Measurements from ENCODE around the gene FGD4.

FGD4 gene

GRCh38 chr12:32399370-32400113 lies at the start of gene FGD4:
FGD4 (plus strand) TSS chr12:32399558.
- no peaks in the 10 kb centered on the region for H3K36me3 ChIP-seq (ENCODE audit: control insufficient read depth in 1 of 2, insufficient read depth in 2 of 2, low read length in 2 of 2)
- peak within 1 kb of the TSS; percentile 83 for H3K27ac ChIP-seq (ENCODE audit: low read length)
- no peaks in the 10 kb centered on the region for H3K9me3 ChIP-seq (ENCODE audit: control insufficient read depth in 1 of 2, low read length in 2 of 2)
- peaks cover 0 to 6% of the 10 kb centered on the region in 2 donors for H3K4me1 ChIP-seq (ENCODE audit: control insufficient read depth in 1 of 2, insufficient read depth in 2 of 2, low read length in 2 of 2)
- peaks cover 6% of the 10 kb centered on the region for H3K27me3 ChIP-seq (ENCODE audit: low read depth, low read length)
- H3K4me3 ChIP-seq (ENCODE audit: low read depth in 1 of 2, low read length in 2 of 2), result peak within 1 kb of the TSS; percentile 67 to 84

- no peak overlapping the region for H3K27ac ChIP-seq (ENCODE audit: low read length)
- H3K4me3 ChIP-seq (ENCODE audit: low read depth in 1 of 2, low read length in 2 of 2), result no peak overlapping the region
- H3K9me3 ChIP-seq (ENCODE audit: control insufficient read depth in 1 of 2, low read length in 2 of 2), result no peaks in the 10 kb centered on the region
Measured at GRCh38 chr12:32353540-32353939, 45.8 kb upstream of the FGD4 start.

GRCh38 chr12:32357601-32358249 lies 41.6 kb upstream of the FGD4 start:
- no peaks in the 10 kb centered on the region for H3K27me3 ChIP-seq (ENCODE audit: low read depth, low read length)
- H3K4me1 ChIP-seq (ENCODE audit: control insufficient read depth in 1 of 2, insufficient read depth in 2 of 2, low read length in 2 of 2), result no peaks in the 10 kb centered on the region
- no peak overlapping the region for H3K4me3 ChIP-seq (ENCODE audit: low read depth in 1 of 2, low read length in 2 of 2)
- H3K27ac ChIP-seq (ENCODE audit: low read length), result no peak overlapping the region
- H3K36me3 ChIP-seq (ENCODE audit: control insufficient read depth in 1 of 2, insufficient read depth in 2 of 2, low read length in 2 of 2), result peaks cover 0 to 5% of the 10 kb centered on the region in 2 donors
- H3K9me3 ChIP-seq (ENCODE audit: control insufficient read depth in 1 of 2, low read length in 2 of 2), result no peaks in the 10 kb centered on the region

More at GRCh38 chr12:32353540-32353939, 45.8 kb upstream of the FGD4 start:
- no peaks in the 10 kb centered on the region for H3K4me1 ChIP-seq (ENCODE audit: control insufficient read depth in 1 of 2, insufficient read depth in 2 of 2, low read length in 2 of 2)
- H3K27me3 ChIP-seq (ENCODE audit: low read depth, low read length), result no peaks in the 10 kb centered on the region
- H3K36me3 ChIP-seq (ENCODE audit: control insufficient read depth in 1 of 2, insufficient read depth in 2 of 2, low read length in 2 of 2), result peaks cover 0 to 5% of the 10 kb centered on the region in 2 donors

GRCh38 chr12:32360956-32361355 lies 38.4 kb upstream of the FGD4 start:
- Histone ChIP-seq H3K4me3 (ENCODE audit: low read depth in 1 of 2, low read length in 2 of 2) (no peak overlapping the region), H3K4me1 (ENCODE audit: control insufficient read depth in 1 of 2, insufficient read depth in 2 of 2, low read length in 2 of 2) (no peaks in the 10 kb centered on the region), H3K27ac (ENCODE audit: low read length) (no peak overlapping the region), H3K36me3 (ENCODE audit: control insufficient read depth in 1 of 2, insufficient read depth in 2 of 2, low read length in 2 of 2) (peaks cover 0 to 5% of the 10 kb centered on the region in 2 donors), H3K27me3 (ENCODE audit: low read depth, low read length) (no peaks in the 10 kb centered on the region), H3K9me3 (ENCODE audit: control insufficient read depth in 1 of 2, low read length in 2 of 2) (no peaks in the 10 kb centered on the region)

- Histone ChIP-seq H3K27me3 (ENCODE audit: low read depth, low read length) (no peaks in the 10 kb centered on the region), H3K36me3 (ENCODE audit: control insufficient read depth in 1 of 2, insufficient read depth in 2 of 2, low read length in 2 of 2) (peaks cover 0 to 2% of the 10 kb centered on the region in 2 donors), H3K9me3 (ENCODE audit: control insufficient read depth in 1 of 2, low read length in 2 of 2) (no peaks in the 10 kb centered on the region), H3K4me1 (ENCODE audit: control insufficient read depth in 1 of 2, insufficient read depth in 2 of 2, low read length in 2 of 2) (no peaks in the 10 kb centered on the region), H3K27ac (ENCODE audit: low read length) (no peak overlapping the region), H3K4me3 (ENCODE audit: low read depth in 1 of 2, low read length in 2 of 2) (no peak overlapping the region)
Measured at GRCh38 chr12:32362892-32363291, 36.5 kb upstream of the FGD4 start.

- no peaks in the 10 kb centered on the region for H3K27me3 ChIP-seq (ENCODE audit: low read depth, low read length)
- H3K4me1 ChIP-seq (ENCODE audit: control insufficient read depth in 1 of 2, insufficient read depth in 2 of 2, low read length in 2 of 2), result no peaks in the 10 kb centered on the region
- no peak overlapping the region for H3K4me3 ChIP-seq (ENCODE audit: low read depth in 1 of 2, low read length in 2 of 2)
- H3K27ac ChIP-seq (ENCODE audit: low read length), result no peak overlapping the region
- H3K9me3 ChIP-seq (ENCODE audit: control insufficient read depth in 1 of 2, low read length in 2 of 2), result no peaks in the 10 kb centered on the region
- H3K36me3 ChIP-seq (ENCODE audit: control insufficient read depth in 1 of 2, insufficient read depth in 2 of 2, low read length in 2 of 2), result peaks cover 0 to 2% of the 10 kb centered on the region in 2 donors
Measured at GRCh38 chr12:32365473-32366064, 33.8 kb upstream of the FGD4 start.

GRCh38 chr12:32366714-32367113 lies 32.6 kb upstream of the FGD4 start:
- no peak overlapping the region for H3K27ac ChIP-seq (ENCODE audit: low read length)
- H3K9me3 ChIP-seq (ENCODE audit: control insufficient read depth in 1 of 2, low read length in 2 of 2), result no peaks in the 10 kb centered on the region
- H3K4me3 ChIP-seq (ENCODE audit: low read depth in 1 of 2, low read length in 2 of 2), result no peak overlapping the region
- peaks cover 0 to 2% of the 10 kb centered on the region in 2 donors for H3K36me3 ChIP-seq (ENCODE audit: control insufficient read depth in 1 of 2, insufficient read depth in 2 of 2, low read length in 2 of 2)
- no peaks in the 10 kb centered on the region for H3K27me3 ChIP-seq (ENCODE audit: low read depth, low read length)
- no peaks in the 10 kb centered on the region for H3K4me1 ChIP-seq (ENCODE audit: control insufficient read depth in 1 of 2, insufficient read depth in 2 of 2, low read length in 2 of 2)

- Histone ChIP-seq H3K9me3 (ENCODE audit: control insufficient read depth in 1 of 2, low read length in 2 of 2) (no peaks in the 10 kb centered on the region), H3K36me3 (ENCODE audit: control insufficient read depth in 1 of 2, insufficient read depth in 2 of 2, low read length in 2 of 2) (peaks cover 0 to 2% of the 10 kb centered on the region in 2 donors), H3K4me3 (ENCODE audit: low read depth in 1 of 2, low read length in 2 of 2) (no peak overlapping the region), H3K27me3 (ENCODE audit: low read depth, low read length) (no peaks in the 10 kb centered on the region), H3K4me1 (ENCODE audit: control insufficient read depth in 1 of 2, insufficient read depth in 2 of 2, low read length in 2 of 2) (no peaks in the 10 kb centered on the region), H3K27ac (ENCODE audit: low read length) (no peak overlapping the region)
Measured at GRCh38 chr12:32367381-32367780, 32.0 kb upstream of the FGD4 start.

- no peaks in the 10 kb centered on the region for H3K9me3 ChIP-seq (ENCODE audit: control insufficient read depth in 1 of 2, low read length in 2 of 2)
- H3K4me1 ChIP-seq (ENCODE audit: control insufficient read depth in 1 of 2, insufficient read depth in 2 of 2, low read length in 2 of 2), result no peaks in the 10 kb centered on the region
- H3K27me3 ChIP-seq (ENCODE audit: low read depth, low read length), result no peaks in the 10 kb centered on the region
- peaks cover 0 to 2% of the 10 kb centered on the region in 2 donors for H3K36me3 ChIP-seq (ENCODE audit: control insufficient read depth in 1 of 2, insufficient read depth in 2 of 2, low read length in 2 of 2)
- H3K27ac ChIP-seq (ENCODE audit: low read length), result no peak overlapping the region
- no peak overlapping the region for H3K4me3 ChIP-seq (ENCODE audit: low read depth in 1 of 2, low read length in 2 of 2)
Measured at GRCh38 chr12:32369202-32369601, 30.2 kb upstream of the FGD4 start.

- Histone ChIP-seq H3K27me3 (ENCODE audit: low read depth, low read length) (no peaks in the 10 kb centered on the region), H3K4me1 (ENCODE audit: control insufficient read depth in 1 of 2, insufficient read depth in 2 of 2, low read length in 2 of 2) (no peaks in the 10 kb centered on the region), H3K4me3 (ENCODE audit: low read depth in 1 of 2, low read length in 2 of 2) (no peak overlapping the region), H3K36me3 (ENCODE audit: control insufficient read depth in 1 of 2, insufficient read depth in 2 of 2, low read length in 2 of 2) (no peaks in the 10 kb centered on the region), H3K27ac (ENCODE audit: low read length) (no peak overlapping the region), H3K9me3 (ENCODE audit: control insufficient read depth in 1 of 2, low read length in 2 of 2) (no peaks in the 10 kb centered on the region)
Measured at GRCh38 chr12:32377344-32378055, 21.9 kb upstream of the FGD4 start.

- no peak overlapping the region for H3K27ac ChIP-seq (ENCODE audit: low read length)
- H3K27me3 ChIP-seq (ENCODE audit: low read depth, low read length), result no peaks in the 10 kb centered on the region
- no peak overlapping the region for H3K4me3 ChIP-seq (ENCODE audit: low read depth in 1 of 2, low read length in 2 of 2)
- no peaks in the 10 kb centered on the region for H3K4me1 ChIP-seq (ENCODE audit: control insufficient read depth in 1 of 2, insufficient read depth in 2 of 2, low read length in 2 of 2)
- no peaks in the 10 kb centered on the region for H3K9me3 ChIP-seq (ENCODE audit: control insufficient read depth in 1 of 2, low read length in 2 of 2)
- no peaks in the 10 kb centered on the region for H3K36me3 ChIP-seq (ENCODE audit: control insufficient read depth in 1 of 2, insufficient read depth in 2 of 2, low read length in 2 of 2)
Measured at GRCh38 chr12:32379213-32379612, 20.1 kb upstream of the FGD4 start.

Measured in muscle layer of duodenum (tissue), 2 donors.